Stimulated activated CD4-positive, alpha-beta T cell treated with anti-CD3 and anti-CD28 coated beads, Interleukin-4, amount 100 ng/mL, for 48 hours (primary cell): ENCODE results near the gene B3GNT7.

Experiments
- DNase-seq, 2 donors: peaks; one replicate each; pipeline ENCODE4 v3.0.0-alpha.2; 2020; ENCODE audit warnings: low read depth in 2 of 2

B3GNT7 gene

GRCh38 chr2:231384109-231384435 is 11.4 kb upstream of the B3GNT7 start:
- no peak for DNase-seq

GRCh38 chr2:231384970-231385369 is 10.5 kb upstream of the B3GNT7 start:
- no peak for DNase-seq

GRCh38 chr2:231385429-231385828 is 10.1 kb upstream of the B3GNT7 start:
- DNase-seq = no peak

- DNase-seq = no peak
These were observed 9.1 kb upstream of the B3GNT7 start for GRCh38 chr2:231386446-231386845.

- no peak for DNase-seq
These were observed 7.4 kb upstream of the B3GNT7 start for GRCh38 chr2:231387904-231388724.

- no peak for DNase-seq
These were observed 6.7 kb upstream of the B3GNT7 start for GRCh38 chr2:231388725-231389346.

- no peak for DNase-seq
These were observed 4.8 kb upstream of the B3GNT7 start for GRCh38 chr2:231390667-231391066.

- DNase-seq = no peak
These were observed 3.5 kb upstream of the B3GNT7 start for GRCh38 chr2:231391981-231392380.

- no peak for DNase-seq
These were observed 2.9 kb upstream of the B3GNT7 start for GRCh38 chr2:231392431-231393148.

GRCh38 chr2:231393149-231394131 is 2.1 kb upstream of the B3GNT7 start:
- peak in 1 of 2 donors; percentile 13 for DNase-seq

GRCh38 chr2:231394211-231395141 is 1.0 kb upstream of the B3GNT7 start:
- no peak for DNase-seq

- no peak for DNase-seq
These were observed 730 bp downstream of the B3GNT7 start for GRCh38 chr2:231396058-231396821.

GRCh38 chr2:231397011-231397927 is 1.8 kb downstream of the B3GNT7 start:
- peak in 1 of 2 donors; percentile 20 for DNase-seq

- DNase-seq = no peak
These were observed 2.4 kb downstream of the B3GNT7 start for GRCh38 chr2:231397928-231398294.

- DNase-seq = no peak
These were observed 3.1 kb downstream of the B3GNT7 start for GRCh38 chr2:231398585-231398984.

GRCh38 chr2:231399046-231399852 is 3.7 kb downstream of the B3GNT7 start:
- DNase-seq = no peak

- no peak for DNase-seq
These were observed 4.6 kb downstream of the B3GNT7 start for GRCh38 chr2:231399853-231400680.
